Left ventricle myocardium inferior (tissue), 1 donor: Measurements from ENCODE around the gene BRWD1. TPM values are rescaled to one million over a fixed set of nuclear protein-coding genes. Genes with fewer than 3 reads are reported as not detected.

Experiments used
- DNase-seq: peaks from one replicate; pipeline ENCODE4 v3.0.0-alpha.2; 2020
- H3K27ac ChIP-seq: fragments of 200-600 bp; replicated peaks from 2 replicates; pipeline ENCODE4 v1.8.0; 2021
- H3K27me3 ChIP-seq: fragments of 200-600 bp; 2 replicates; pipeline ENCODE4 v1.8.0; 2021; ENCODE audit warnings: low read depth
- H3K36me3 ChIP-seq: fragments of 200-600 bp; 2 replicates; pipeline ENCODE4 v1.8.0; 2021
- H3K4me1 ChIP-seq: fragments of 200-600 bp; 2 replicates; pipeline ENCODE4 v1.8.0; 2021
- H3K4me3 ChIP-seq: fragments of 200-600 bp; 2 replicates; pipeline ENCODE4 v1.8.0; 2021; ENCODE audit warnings: mild to moderate bottlenecking, moderate library complexity
- H3K9me3 ChIP-seq: fragments of 200-600 bp; replicated peaks from 2 replicates; pipeline ENCODE4 v1.8.0; 2021
- CTCF ChIP-seq: fragments of 200-600 bp; IDR thresholded peaks from 2 replicates; pipeline ENCODE4 v1.8.0; 2021; ENCODE audit warnings: antibody characterized with exemption, mild to moderate bottlenecking, borderline replicate concordance
- intact Hi-C: fragments of 100-400 bp; cut with micrococcal nuclease; formaldehyde crosslinking; loops from one replicate; pipeline ENCODE4 v1.11.0; 2022
- long read RNA-seq: library from polyadenylated mRNA; unstranded; transcript quantifications from one replicate; pipeline ENCODE4 v2.0.0, GENCODE V29; 2021
- total RNA-seq: library from RNA; stranded (reverse); fragmentation: NEBNext Ultra II Directional; extraction: Animal tissue kit (Norgen Biotek cat#: 25700); gene quantifications from one replicate; pipeline ENCODE4 v1.2.1, GENCODE V29; 2021
- donor health status: DM: no; HTN: yes; CAD: no; lungs with severe emphysema.

Gene BRWD1
- 34.9 TPM for total RNA-seq
- long read RNA-seq, full-length matches to known transcripts = 59 of 70 reads
- long read RNA-seq, partial matches to known transcripts = 9 of 70 reads
- long read RNA-seq, other reads (novel, unspliced or antisense) = 2 of 70 reads

GRCh38 chr21:39313571-39314142 is at the start of gene BRWD1:
BRWD1 (minus strand) TSS chr21:39313632; CDS start chr21:39313491, 141 bp downstream.
- Histone ChIP-seq H3K4me1 (peaks cover 56% of the 10 kb centered on the region), H3K4me3 (peak within 1 kb of the TSS; percentile 91), H3K27me3 (no peaks in the 10 kb centered on the region), H3K9me3 (no peaks in the 10 kb centered on the region), H3K27ac (peak within 1 kb of the TSS; percentile 100), H3K36me3 (peaks cover 29% of the 10 kb centered on the region)
- DNase-seq = peak; percentile 87
- intact Hi-C loops = no loop called here
- TF ChIP-seq CTCF = peak; percentile 58

- Histone ChIP-seq H3K4me1 (no peaks in the 10 kb centered on the region), H3K4me3 (no peak overlapping the region), H3K27me3 (no peaks in the 10 kb centered on the region), H3K9me3 (no peaks in the 10 kb centered on the region), H3K36me3 (no peaks in the 10 kb centered on the region), H3K27ac (no peak overlapping the region)
- intact Hi-C loops = no loop called here
- DNase-seq = no peak
- no peak for TF ChIP-seq CTCF
These were observed 49.3 kb upstream of the BRWD1 start for GRCh38 chr21:39362733-39363132.

- intact Hi-C loops = no loop called here
- Histone ChIP-seq H3K4me3 (no peak overlapping the region), H3K27ac (no peak overlapping the region), H3K27me3 (no peaks in the 10 kb centered on the region), H3K9me3 (no peaks in the 10 kb centered on the region), H3K4me1 (no peaks in the 10 kb centered on the region), H3K36me3 (no peaks in the 10 kb centered on the region)
- TF ChIP-seq CTCF = no peak
- DNase-seq = no peak
These were observed 46.0 kb upstream of the BRWD1 start for GRCh38 chr21:39359382-39359781.

- H3K27ac ChIP-seq = no peak overlapping the region
- no peaks in the 10 kb centered on the region for H3K36me3 ChIP-seq
- no peak for TF ChIP-seq CTCF
- no peak for DNase-seq
- H3K4me3 ChIP-seq = no peak overlapping the region
- H3K4me1 ChIP-seq = peaks cover 13% of the 10 kb centered on the region
- H3K27me3 ChIP-seq = no peaks in the 10 kb centered on the region
- H3K9me3 ChIP-seq = peaks cover 7% of the 10 kb centered on the region
- intact Hi-C loops = no loop called here
These were observed 39.9 kb upstream of the BRWD1 start for GRCh38 chr21:39353295-39353694.

- Histone ChIP-seq H3K4me3 (peak overlapping the region; percentile 93), H3K36me3 (no peaks in the 10 kb centered on the region), H3K27me3 (no peaks in the 10 kb centered on the region), H3K27ac (peak overlapping the region; percentile 97), H3K9me3 (peaks cover 7% of the 10 kb centered on the region), H3K4me1 (peaks cover 42% of the 10 kb centered on the region)
- no peak for TF ChIP-seq CTCF
- intact Hi-C loops = no loop called here
- no peak for DNase-seq
These were observed 36.9 kb upstream of the BRWD1 start for GRCh38 chr21:39350094-39351005.
